ENCODE measurements around the gene PRPF6.
"Not testable (repeated sequence)": the region's sequence is repeated elsewhere in the genome, so short reads cannot be mapped to it uniquely, and the experiment has no call there.

PRPF6 gene

DNA sequence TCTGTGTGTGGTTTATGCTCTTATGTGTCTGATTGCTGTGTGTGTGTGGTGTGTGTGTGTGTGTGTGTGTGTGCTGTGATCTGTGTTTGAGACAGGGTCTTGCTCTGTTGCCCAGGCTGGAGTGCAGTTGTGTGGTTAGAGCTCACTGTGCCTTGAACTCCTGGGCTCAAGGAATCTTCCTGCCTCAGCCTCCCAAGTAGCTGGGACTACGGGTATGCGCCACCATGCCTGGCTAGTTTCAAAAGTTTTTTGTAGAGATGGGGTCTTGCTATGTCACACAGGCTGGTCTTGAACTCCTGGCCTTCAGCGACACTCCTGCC, 7.8 kb upstream of the PRPF6 start:
- H3K36me3 ChIP-seq: no peaks in the 10 kb centered on the region
- peak overlapping the region in 1 of 2 donors; percentile 28 for H3K27ac ChIP-seq
- no peaks in the 10 kb centered on the region for H3K9me3 ChIP-seq
- intact Hi-C loops (cut with DNase I; ENCODE audit: low total_unique reads): loop anchor here (5.0 kb wide), 1 partner anchor 186 kb away; no protein-coding TSS in a partner anchor
- TF ChIP-seq, protein P1, sequence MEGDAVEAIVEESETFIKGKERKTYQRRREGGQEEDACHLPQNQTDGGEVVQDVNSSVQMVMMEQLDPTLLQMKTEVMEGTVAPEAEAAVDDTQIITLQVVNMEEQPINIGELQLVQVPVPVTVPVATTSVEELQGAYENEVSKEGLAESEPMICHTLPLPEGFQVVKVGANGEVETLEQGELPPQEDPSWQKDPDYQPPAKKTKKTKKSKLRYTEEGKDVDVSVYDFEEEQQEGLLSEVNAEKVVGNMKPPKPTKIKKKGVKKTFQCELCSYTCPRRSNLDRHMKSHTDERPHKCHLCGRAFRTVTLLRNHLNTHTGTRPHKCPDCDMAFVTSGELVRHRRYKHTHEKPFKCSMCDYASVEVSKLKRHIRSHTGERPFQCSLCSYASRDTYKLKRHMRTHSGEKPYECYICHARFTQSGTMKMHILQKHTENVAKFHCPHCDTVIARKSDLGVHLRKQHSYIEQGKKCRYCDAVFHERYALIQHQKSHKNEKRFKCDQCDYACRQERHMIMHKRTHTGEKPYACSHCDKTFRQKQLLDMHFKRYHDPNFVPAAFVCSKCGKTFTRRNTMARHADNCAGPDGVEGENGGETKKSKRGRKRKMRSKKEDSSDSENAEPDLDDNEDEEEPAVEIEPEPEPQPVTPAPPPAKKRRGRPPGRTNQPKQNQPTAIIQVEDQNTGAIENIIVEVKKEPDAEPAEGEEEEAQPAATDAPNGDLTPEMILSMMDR (IDR thresholded peaks at IDR 0.05): no peak
- H3K4me3 ChIP-seq: no peak overlapping the region
- H3K4me1 ChIP-seq: peaks cover 0 to 33% (median 22%) of the 10 kb centered on the region in 4 donors
- no peak for DNase-seq
- no peaks in the 10 kb centered on the region for H3K27me3 ChIP-seq

DNA sequence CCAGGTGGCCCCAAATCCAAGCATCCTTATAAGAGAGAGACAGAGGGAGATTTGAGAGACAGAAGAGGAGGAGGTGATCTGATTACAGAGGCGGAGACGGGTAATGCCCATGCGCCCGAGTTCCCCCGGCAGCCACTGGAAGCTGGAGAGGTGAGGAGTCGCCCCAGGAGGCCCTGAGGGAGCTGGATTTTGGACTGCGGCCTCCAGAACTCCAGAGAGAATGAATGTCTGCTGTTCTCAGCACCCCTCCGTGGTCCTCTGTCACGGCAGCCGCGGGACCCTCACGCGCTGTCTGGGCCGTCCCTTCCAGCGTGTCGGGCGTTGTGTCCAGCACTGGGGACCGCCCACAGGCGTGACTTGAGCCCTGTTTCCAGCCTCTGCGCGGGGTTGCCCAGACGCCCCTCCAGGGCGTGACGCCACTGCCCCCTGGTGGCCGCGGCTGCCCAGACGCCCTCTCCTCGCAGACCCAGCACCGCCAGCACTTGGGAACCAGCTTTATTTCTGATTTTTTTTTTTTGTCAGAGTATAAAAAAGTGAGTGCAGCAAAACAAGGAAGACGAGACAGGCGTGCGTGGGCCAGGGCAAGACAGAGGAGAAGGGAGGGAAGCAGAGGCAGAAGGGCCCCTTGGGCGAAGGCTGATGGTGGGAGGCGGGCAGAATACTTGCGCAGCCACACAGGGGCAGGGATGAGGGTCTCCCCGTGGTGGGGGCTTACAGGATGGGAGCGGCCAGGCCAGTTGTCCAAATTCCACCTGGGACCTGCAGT, 7.1 kb upstream of the PRPF6 start:
- peak; percentile 82 to 90 for DNase-seq
- TF ChIP-seq, protein P1 (IDR thresholded peaks at IDR 0.05): peak; percentile 97 to 98
- Histone ChIP-seq H3K4me3 (peak overlapping the region; percentile 33 to 41), H3K36me3 (no peaks in the 10 kb centered on the region), H3K27me3 (no peaks in the 10 kb centered on the region), H3K9me3 (no peaks in the 10 kb centered on the region), H3K4me1 (peaks cover 0 to 33% (median 21%) of the 10 kb centered on the region in 4 donors), H3K27ac (peak overlapping the region in 1 of 2 donors; percentile 28)
- intact Hi-C loops (cut with DNase I; ENCODE audit: low total_unique reads): loop anchor here (1.0 to 5.0 kb wide), 2 partner anchors 187 to 436 kb away; no protein-coding TSS in a partner anchor

DNA sequence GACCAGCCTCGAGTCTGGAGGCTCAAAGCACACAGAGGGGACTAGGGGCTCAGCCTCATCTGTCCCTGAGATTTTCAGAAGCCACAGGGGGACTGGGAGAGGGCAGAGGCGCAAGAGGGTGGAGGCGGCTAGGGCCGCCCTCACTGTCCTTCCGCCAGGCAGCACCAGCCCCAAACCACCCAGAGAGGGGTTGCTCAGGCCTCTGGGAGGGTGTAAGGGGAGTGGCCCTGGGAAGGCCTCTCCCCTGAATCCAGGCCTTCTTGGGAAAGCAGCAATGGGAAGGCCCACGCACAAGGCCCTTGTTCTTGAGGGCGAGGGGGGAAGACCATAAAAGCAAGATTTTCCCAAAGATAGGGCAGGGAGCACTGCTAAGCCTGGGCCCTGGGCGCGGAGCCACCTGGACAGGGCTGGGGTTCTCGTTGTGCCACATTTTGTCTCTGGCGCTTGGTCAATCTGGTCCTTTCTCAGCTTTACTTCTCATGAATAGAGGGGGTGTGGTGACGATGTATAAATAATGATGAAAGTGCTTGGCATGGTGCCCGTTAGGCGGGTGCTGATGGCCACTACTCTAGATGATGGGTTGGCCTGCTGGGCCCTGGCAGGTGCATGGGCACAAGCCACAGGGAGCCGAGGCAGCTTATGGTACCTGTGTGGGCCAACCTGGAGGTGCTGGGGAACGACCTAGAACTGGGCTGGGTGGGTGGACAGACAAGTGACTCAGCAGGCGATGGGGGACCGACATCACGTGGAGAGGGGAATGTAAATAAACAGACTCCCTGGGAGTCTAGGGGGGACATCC, 6.3 kb upstream of the PRPF6 start:
- H3K36me3 ChIP-seq: no peaks in the 10 kb centered on the region
- H3K4me1 ChIP-seq: peaks cover 0 to 36% (median 23%) of the 10 kb centered on the region in 4 donors
- no peak overlapping the region for H3K27ac ChIP-seq
- H3K9me3 ChIP-seq: no peaks in the 10 kb centered on the region
- no peaks in the 10 kb centered on the region for H3K27me3 ChIP-seq
- TF ChIP-seq, protein P1 (IDR thresholded peaks at IDR 0.05): no peak
- no peak for DNase-seq
- intact Hi-C loops (cut with DNase I; ENCODE audit: low total_unique reads): loop anchor here (1.0 to 5.0 kb wide), 3 partner anchors 82 to 436 kb away; no protein-coding TSS in a partner anchor
- no peak overlapping the region for H3K4me3 ChIP-seq

DNA sequence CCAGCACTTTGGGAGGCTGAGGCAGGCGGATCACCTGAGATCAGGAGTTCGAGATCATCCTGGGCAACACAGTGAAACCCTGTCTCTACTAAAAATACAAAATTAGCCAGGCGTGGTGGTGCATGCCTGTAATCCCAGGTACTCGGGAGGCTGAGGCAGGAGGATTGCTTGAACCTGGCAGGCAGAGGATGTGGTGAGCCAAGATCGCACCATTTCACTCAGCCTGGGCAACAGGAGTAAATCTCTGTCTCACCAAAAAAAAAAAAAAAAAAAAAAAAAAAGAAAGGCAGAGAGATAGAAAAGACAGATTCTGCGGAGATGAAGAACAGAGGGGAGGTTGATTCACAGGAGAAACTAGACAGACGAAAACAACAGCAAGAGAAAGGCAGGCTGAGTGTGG, 4.4 kb upstream of the PRPF6 start:
- not testable (repeated sequence) for H3K36me3 ChIP-seq, H3K9me3 ChIP-seq, H3K27me3 ChIP-seq, DNase-seq, H3K4me3 ChIP-seq, H3K27ac ChIP-seq
- H3K4me1 ChIP-seq: peaks cover 0 to 42% (median 29%) of the 10 kb centered on the region in 4 donors
- intact Hi-C loops (cut with DNase I; ENCODE audit: low total_unique reads): loop anchor here (5.0 kb wide), 1 partner anchor 84 kb away; no protein-coding TSS in a partner anchor

DNA sequence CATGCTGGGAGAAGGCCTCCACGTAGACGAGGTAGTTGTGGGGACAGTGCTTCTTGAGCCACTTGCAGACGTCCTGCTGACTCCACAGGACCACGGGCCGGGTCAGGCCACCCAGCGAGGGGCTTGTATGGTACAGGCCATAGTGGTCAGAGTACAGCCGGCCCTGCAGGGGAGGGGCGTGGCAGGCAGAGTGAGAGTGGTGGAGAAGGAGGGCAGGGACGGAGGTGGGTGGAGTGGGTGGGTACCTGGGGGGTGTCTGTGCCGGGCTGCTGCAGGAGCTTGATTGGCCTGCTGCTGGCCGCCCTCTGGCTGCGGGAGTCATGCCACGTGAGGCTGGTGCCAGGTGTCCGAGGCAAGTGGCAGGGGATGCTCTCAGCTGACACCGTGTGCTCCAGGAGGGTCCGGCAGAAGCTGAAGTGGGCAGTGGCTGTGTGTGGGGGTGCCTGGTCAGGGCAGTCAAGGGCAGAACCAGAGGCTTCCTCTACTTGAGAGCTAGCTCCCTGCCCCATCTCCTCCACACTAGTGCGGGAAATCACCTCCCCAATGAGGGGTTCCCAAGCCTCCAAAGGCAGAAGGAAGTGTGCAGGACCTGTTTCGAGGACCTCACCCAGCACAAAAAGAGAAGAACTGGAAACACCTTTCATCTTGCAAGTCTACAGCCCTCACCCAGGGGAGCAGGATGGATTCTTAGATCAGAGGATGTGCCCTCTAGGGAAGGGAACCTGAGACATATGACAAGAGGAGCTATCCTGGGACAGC, 3.8 kb upstream of the PRPF6 start:
- no peaks in the 10 kb centered on the region for H3K36me3 ChIP-seq
- H3K27me3 ChIP-seq: no peaks in the 10 kb centered on the region
- no peak overlapping the region for H3K4me3 ChIP-seq
- intact Hi-C loops (cut with DNase I; ENCODE audit: low total_unique reads): loop anchor here (5.0 kb wide), 1 partner anchor 85 kb away; no protein-coding TSS in a partner anchor
- no peak for DNase-seq
- H3K4me1 ChIP-seq: peaks cover 0 to 48% (median 35%) of the 10 kb centered on the region in 4 donors
- H3K27ac ChIP-seq: no peak overlapping the region
- TF ChIP-seq, protein P1 (IDR thresholded peaks at IDR 0.05): no peak
- H3K9me3 ChIP-seq: no peaks in the 10 kb centered on the region
